ENCODE results near the gene BLTP1. TPM values are rescaled to one million over a fixed set of nuclear protein-coding genes. Genes with fewer than 3 reads are reported as not detected.

The BLTP1 gene
- total and polyA plus RNA-seq, 2 experiments from 2014 or later, result 12.9 to 62.5 TPM

- no peak for TF ChIP-seq ZNF462 (CRISPR knock-in tag; IDR thresholded peaks at IDR 0.05)
- no peak for TF ChIP-seq CREB1 (CRISPR knock-in tag; IDR thresholded peaks at IDR 0.05; ENCODE audit: low read depth)
- no peak for TF ChIP-seq NANOG (IDR thresholded peaks at IDR 0.05; ENCODE audit: borderline replicate concordance)
- TF ChIP-seq EZH2 (IDR thresholded peaks at IDR 0.05; ENCODE audit: low read depth, unreplicated experiment), result no peak
- TF ChIP-seq JUNB (IDR thresholded peaks at IDR 0.05; ENCODE audit: unreplicated experiment), result no peak
- TF ChIP-seq ZNF114 (CRISPR knock-in tag; IDR thresholded peaks at IDR 0.05), result no peak
These were observed 43.6 kb downstream of the BLTP1 start (continued) for GRCh38 chr4:122195718-122196117.

Other genes with a start within 250 kb of the BLTP1 start
- gene TRPC3, start 200.3 kb upstream of the BLTP1 start, total RNA-seq (2014; rRNA removed; shearing (Covaris generic)), result 0.74 and 1.0 TPM in 2 replicates
- 0.24 and 0.44 TPM in 2 replicates for gene TRPC3, start 200.3 kb upstream of the BLTP1 start, polyA plus RNA-seq (2016; fragmentation: Nextera tagmentation; extraction: Ambion mirVana)
- gene ADAD1, start 226.7 kb downstream of the BLTP1 start, total RNA-seq (2014; rRNA removed; shearing (Covaris generic)), result not detected in 2 replicates
- not detected in 2 replicates for gene ADAD1, start 226.7 kb downstream of the BLTP1 start, polyA plus RNA-seq (2016; fragmentation: Nextera tagmentation; extraction: Ambion mirVana)